ENCODE data around the gene SIPA1L2.

Gene SIPA1L2

GRCh38 chr1:232608427-232608826 is 21.5 kb downstream of the SIPA1L2 start:
- Histone ChIP-seq H3K27ac (ENCODE audit: low read depth, low read length) (no peak overlapping the region), H3K36me3 (ENCODE audit: control insufficient read depth in 5 of 5, insufficient read depth in 5 of 5, low read length in 5 of 5) (no peaks in the 10 kb centered on the region), H3K4me3 (ENCODE audit: low read depth in 1 of 5, low read length in 5 of 5) (no peak overlapping the region), H3K9ac (ENCODE audit: low read length in 5 of 5) (no peak overlapping the region), H3K4me1 (ENCODE audit: control insufficient read depth in 5 of 5, insufficient read depth in 5 of 5, low read length in 5 of 5) (no peaks in the 10 kb centered on the region), H3K9me3 (ENCODE audit: control insufficient read depth in 5 of 5, low read length in 5 of 5) (no peaks in the 10 kb centered on the region), H3K27me3 (ENCODE audit: control insufficient read depth in 5 of 5, insufficient read depth in 4 of 5, low read length in 5 of 5) (no peaks in the 10 kb centered on the region)

GRCh38 chr1:232602622-232603021 is 27.3 kb downstream of the SIPA1L2 start:
- no peak overlapping the region for H3K9ac ChIP-seq (ENCODE audit: low read length in 5 of 5)
- no peaks in the 10 kb centered on the region for H3K9me3 ChIP-seq (ENCODE audit: control insufficient read depth in 5 of 5, low read length in 5 of 5)
- no peak overlapping the region for H3K27ac ChIP-seq (ENCODE audit: low read depth, low read length)
- no peaks in the 10 kb centered on the region for H3K36me3 ChIP-seq (ENCODE audit: control insufficient read depth in 5 of 5, insufficient read depth in 5 of 5, low read length in 5 of 5)
- no peak overlapping the region for H3K4me3 ChIP-seq (ENCODE audit: low read depth in 1 of 5, low read length in 5 of 5)
- peaks cover 0 to 23% (median 9%) of the 10 kb centered on the region in 5 donors for H3K4me1 ChIP-seq (ENCODE audit: control insufficient read depth in 5 of 5, insufficient read depth in 5 of 5, low read length in 5 of 5)
- no peaks in the 10 kb centered on the region for H3K27me3 ChIP-seq (ENCODE audit: control insufficient read depth in 5 of 5, insufficient read depth in 4 of 5, low read length in 5 of 5)

- no peak overlapping the region for H3K27ac ChIP-seq (ENCODE audit: low read depth, low read length)
- H3K9me3 ChIP-seq (ENCODE audit: control insufficient read depth in 5 of 5, low read length in 5 of 5) = no peaks in the 10 kb centered on the region
- peaks cover 0 to 29% (median 12%) of the 10 kb centered on the region in 5 donors for H3K4me1 ChIP-seq (ENCODE audit: control insufficient read depth in 5 of 5, insufficient read depth in 5 of 5, low read length in 5 of 5)
- H3K36me3 ChIP-seq (ENCODE audit: control insufficient read depth in 5 of 5, insufficient read depth in 5 of 5, low read length in 5 of 5) = no peaks in the 10 kb centered on the region
- H3K4me3 ChIP-seq (ENCODE audit: low read depth in 1 of 5, low read length in 5 of 5) = no peak overlapping the region
- no peak overlapping the region for H3K9ac ChIP-seq (ENCODE audit: low read length in 5 of 5)
- no peaks in the 10 kb centered on the region for H3K27me3 ChIP-seq (ENCODE audit: control insufficient read depth in 5 of 5, insufficient read depth in 4 of 5, low read length in 5 of 5)
Observed at GRCh38 chr1:232600424-232601258, 29.3 kb downstream of the SIPA1L2 start.

GRCh38 chr1:232599178-232600041 is 30.5 kb downstream of the SIPA1L2 start:
- H3K27me3 ChIP-seq (ENCODE audit: control insufficient read depth in 5 of 5, insufficient read depth in 4 of 5, low read length in 5 of 5) = no peaks in the 10 kb centered on the region
- H3K4me3 ChIP-seq (ENCODE audit: low read depth in 1 of 5, low read length in 5 of 5) = no peak overlapping the region
- no peaks in the 10 kb centered on the region for H3K36me3 ChIP-seq (ENCODE audit: control insufficient read depth in 5 of 5, insufficient read depth in 5 of 5, low read length in 5 of 5)

GRCh38 chr1:232598837-232599177 is 31.1 kb downstream of the SIPA1L2 start:
- Histone ChIP-seq H3K4me3 (ENCODE audit: low read depth in 1 of 5, low read length in 5 of 5) (no peak overlapping the region), H3K27ac (ENCODE audit: low read depth, low read length) (no peak overlapping the region), H3K9me3 (ENCODE audit: control insufficient read depth in 5 of 5, low read length in 5 of 5) (no peaks in the 10 kb centered on the region), H3K36me3 (ENCODE audit: control insufficient read depth in 5 of 5, insufficient read depth in 5 of 5, low read length in 5 of 5) (no peaks in the 10 kb centered on the region), H3K4me1 (ENCODE audit: control insufficient read depth in 5 of 5, insufficient read depth in 5 of 5, low read length in 5 of 5) (peaks cover 0 to 29% (median 12%) of the 10 kb centered on the region in 5 donors), H3K27me3 (ENCODE audit: control insufficient read depth in 5 of 5, insufficient read depth in 4 of 5, low read length in 5 of 5) (no peaks in the 10 kb centered on the region), H3K9ac (ENCODE audit: low read length in 5 of 5) (no peak overlapping the region)

More at GRCh38 chr1:232599178-232600041, 30.5 kb downstream of the SIPA1L2 start:
- Histone ChIP-seq H3K4me1 (ENCODE audit: control insufficient read depth in 5 of 5, insufficient read depth in 5 of 5, low read length in 5 of 5) (peaks cover 0 to 29% (median 12%) of the 10 kb centered on the region in 5 donors), H3K9ac (ENCODE audit: low read length in 5 of 5) (no peak overlapping the region), H3K9me3 (ENCODE audit: control insufficient read depth in 5 of 5, low read length in 5 of 5) (no peaks in the 10 kb centered on the region), H3K27ac (ENCODE audit: low read depth, low read length) (no peak overlapping the region)

GRCh38 chr1:232598133-232598532 is 31.8 kb downstream of the SIPA1L2 start:
- Histone ChIP-seq H3K4me3 (ENCODE audit: low read depth in 1 of 5, low read length in 5 of 5) (no peak overlapping the region), H3K36me3 (ENCODE audit: control insufficient read depth in 5 of 5, insufficient read depth in 5 of 5, low read length in 5 of 5) (no peaks in the 10 kb centered on the region), H3K9ac (ENCODE audit: low read length in 5 of 5) (no peak overlapping the region), H3K4me1 (ENCODE audit: control insufficient read depth in 5 of 5, insufficient read depth in 5 of 5, low read length in 5 of 5) (peaks cover 0 to 29% (median 12%) of the 10 kb centered on the region in 5 donors), H3K9me3 (ENCODE audit: control insufficient read depth in 5 of 5, low read length in 5 of 5) (no peaks in the 10 kb centered on the region), H3K27me3 (ENCODE audit: control insufficient read depth in 5 of 5, insufficient read depth in 4 of 5, low read length in 5 of 5) (no peaks in the 10 kb centered on the region), H3K27ac (ENCODE audit: low read depth, low read length) (no peak overlapping the region)

GRCh38 chr1:232597721-232598120 is 32.2 kb downstream of the SIPA1L2 start:
- Histone ChIP-seq H3K4me3 (ENCODE audit: low read depth in 1 of 5, low read length in 5 of 5) (no peak overlapping the region), H3K27me3 (ENCODE audit: control insufficient read depth in 5 of 5, insufficient read depth in 4 of 5, low read length in 5 of 5) (no peaks in the 10 kb centered on the region), H3K4me1 (ENCODE audit: control insufficient read depth in 5 of 5, insufficient read depth in 5 of 5, low read length in 5 of 5) (peaks cover 0 to 29% (median 12%) of the 10 kb centered on the region in 5 donors), H3K9ac (ENCODE audit: low read length in 5 of 5) (no peak overlapping the region), H3K27ac (ENCODE audit: low read depth, low read length) (no peak overlapping the region), H3K36me3 (ENCODE audit: control insufficient read depth in 5 of 5, insufficient read depth in 5 of 5, low read length in 5 of 5) (no peaks in the 10 kb centered on the region), H3K9me3 (ENCODE audit: control insufficient read depth in 5 of 5, low read length in 5 of 5) (no peaks in the 10 kb centered on the region)

- no peaks in the 10 kb centered on the region for H3K27me3 ChIP-seq (ENCODE audit: control insufficient read depth in 5 of 5, insufficient read depth in 4 of 5, low read length in 5 of 5)
- H3K4me1 ChIP-seq (ENCODE audit: control insufficient read depth in 5 of 5, insufficient read depth in 5 of 5, low read length in 5 of 5) = peaks cover 0 to 34% (median 12%) of the 10 kb centered on the region in 5 donors
- no peak overlapping the region for H3K9ac ChIP-seq (ENCODE audit: low read length in 5 of 5)
- no peak overlapping the region for H3K4me3 ChIP-seq (ENCODE audit: low read depth in 1 of 5, low read length in 5 of 5)
- no peaks in the 10 kb centered on the region for H3K9me3 ChIP-seq (ENCODE audit: control insufficient read depth in 5 of 5, low read length in 5 of 5)
- no peak overlapping the region for H3K27ac ChIP-seq (ENCODE audit: low read depth, low read length)
- no peaks in the 10 kb centered on the region for H3K36me3 ChIP-seq (ENCODE audit: control insufficient read depth in 5 of 5, insufficient read depth in 5 of 5, low read length in 5 of 5)
Observed at GRCh38 chr1:232596666-232597303, 33.1 kb downstream of the SIPA1L2 start.

GRCh38 chr1:232594768-232595698 is 34.9 kb downstream of the SIPA1L2 start:
- Histone ChIP-seq H3K4me3 (ENCODE audit: low read depth in 1 of 5, low read length in 5 of 5) (no peak overlapping the region), H3K27ac (ENCODE audit: low read depth, low read length) (no peak overlapping the region), H3K27me3 (ENCODE audit: control insufficient read depth in 5 of 5, insufficient read depth in 4 of 5, low read length in 5 of 5) (no peaks in the 10 kb centered on the region), H3K4me1 (ENCODE audit: control insufficient read depth in 5 of 5, insufficient read depth in 5 of 5, low read length in 5 of 5) (peaks cover under 1 to 40% (median 23%) of the 10 kb centered on the region in 5 donors), H3K9ac (ENCODE audit: low read length in 5 of 5) (no peak overlapping the region), H3K36me3 (ENCODE audit: control insufficient read depth in 5 of 5, insufficient read depth in 5 of 5, low read length in 5 of 5) (no peaks in the 10 kb centered on the region), H3K9me3 (ENCODE audit: control insufficient read depth in 5 of 5, low read length in 5 of 5) (no peaks in the 10 kb centered on the region)
